Breast epithelium (tissue), 3 donors: Measurements from ENCODE around the gene SYT1.

Experiments
- POLR2A ChIP-seq: fragments of 450-650 bp; IDR thresholded peaks from one replicate; pipeline ENCODE4 v1.6.1; 2016; ENCODE audit warnings: antibody characterized with exemption, mild to moderate bottlenecking, moderate library complexity
- POLR2AphosphoS5 ChIP-seq, 3 donors: sonication (generic); formaldehyde crosslinking; IDR thresholded peaks; one replicate each; pipeline ENCODE4 v1.6.1; 2017; ENCODE audit warnings: antibody characterized with exemption in 3 of 3
- TF ChIP-seq, protein P1 (sequence below), 3 donors: fragments of 450-650 bp; IDR thresholded peaks; one replicate each; pipeline ENCODE4 v1.5.1; 2016 to 2017; ENCODE audit warnings: antibody characterized with exemption in 3 of 3, mild to moderate bottlenecking in 3 of 3, moderate library complexity in 3 of 3

DNA sequence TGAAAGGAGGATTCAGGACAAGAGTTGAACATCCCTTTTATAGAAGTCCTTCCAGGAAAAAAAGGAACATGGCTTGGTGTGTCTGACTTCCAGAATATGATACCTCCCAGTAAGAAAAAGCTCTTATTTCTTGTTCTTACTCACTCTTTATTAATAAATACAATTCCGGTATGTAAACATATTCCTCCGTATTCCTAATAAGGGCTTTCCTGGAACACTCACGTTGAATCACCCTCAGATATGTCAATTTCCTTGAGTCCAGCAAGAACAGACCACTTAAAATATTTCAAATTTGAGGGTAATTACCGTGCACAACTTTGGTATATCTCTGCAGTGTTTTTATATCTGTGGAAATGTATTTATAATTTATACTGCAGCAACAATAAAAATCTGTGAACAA is 385.6 kb downstream of the SYT1 start:
- TF ChIP-seq, protein P1, sequence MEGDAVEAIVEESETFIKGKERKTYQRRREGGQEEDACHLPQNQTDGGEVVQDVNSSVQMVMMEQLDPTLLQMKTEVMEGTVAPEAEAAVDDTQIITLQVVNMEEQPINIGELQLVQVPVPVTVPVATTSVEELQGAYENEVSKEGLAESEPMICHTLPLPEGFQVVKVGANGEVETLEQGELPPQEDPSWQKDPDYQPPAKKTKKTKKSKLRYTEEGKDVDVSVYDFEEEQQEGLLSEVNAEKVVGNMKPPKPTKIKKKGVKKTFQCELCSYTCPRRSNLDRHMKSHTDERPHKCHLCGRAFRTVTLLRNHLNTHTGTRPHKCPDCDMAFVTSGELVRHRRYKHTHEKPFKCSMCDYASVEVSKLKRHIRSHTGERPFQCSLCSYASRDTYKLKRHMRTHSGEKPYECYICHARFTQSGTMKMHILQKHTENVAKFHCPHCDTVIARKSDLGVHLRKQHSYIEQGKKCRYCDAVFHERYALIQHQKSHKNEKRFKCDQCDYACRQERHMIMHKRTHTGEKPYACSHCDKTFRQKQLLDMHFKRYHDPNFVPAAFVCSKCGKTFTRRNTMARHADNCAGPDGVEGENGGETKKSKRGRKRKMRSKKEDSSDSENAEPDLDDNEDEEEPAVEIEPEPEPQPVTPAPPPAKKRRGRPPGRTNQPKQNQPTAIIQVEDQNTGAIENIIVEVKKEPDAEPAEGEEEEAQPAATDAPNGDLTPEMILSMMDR (IDR thresholded peaks at IDR 0.05), result no peak
- TF ChIP-seq POLR2A, result no peak
- TF ChIP-seq POLR2AphosphoS5 (IDR thresholded peaks at IDR 0.05), result no peak
